Measurements from ENCODE around the gene PAX3. TPM values are rescaled to one million over a fixed set of nuclear protein-coding genes. Genes with fewer than 3 reads are reported as not detected.

PAX3 gene
- 5.0 and 8.8 TPM in 2 replicates for polyA plus RNA-seq

DNA sequence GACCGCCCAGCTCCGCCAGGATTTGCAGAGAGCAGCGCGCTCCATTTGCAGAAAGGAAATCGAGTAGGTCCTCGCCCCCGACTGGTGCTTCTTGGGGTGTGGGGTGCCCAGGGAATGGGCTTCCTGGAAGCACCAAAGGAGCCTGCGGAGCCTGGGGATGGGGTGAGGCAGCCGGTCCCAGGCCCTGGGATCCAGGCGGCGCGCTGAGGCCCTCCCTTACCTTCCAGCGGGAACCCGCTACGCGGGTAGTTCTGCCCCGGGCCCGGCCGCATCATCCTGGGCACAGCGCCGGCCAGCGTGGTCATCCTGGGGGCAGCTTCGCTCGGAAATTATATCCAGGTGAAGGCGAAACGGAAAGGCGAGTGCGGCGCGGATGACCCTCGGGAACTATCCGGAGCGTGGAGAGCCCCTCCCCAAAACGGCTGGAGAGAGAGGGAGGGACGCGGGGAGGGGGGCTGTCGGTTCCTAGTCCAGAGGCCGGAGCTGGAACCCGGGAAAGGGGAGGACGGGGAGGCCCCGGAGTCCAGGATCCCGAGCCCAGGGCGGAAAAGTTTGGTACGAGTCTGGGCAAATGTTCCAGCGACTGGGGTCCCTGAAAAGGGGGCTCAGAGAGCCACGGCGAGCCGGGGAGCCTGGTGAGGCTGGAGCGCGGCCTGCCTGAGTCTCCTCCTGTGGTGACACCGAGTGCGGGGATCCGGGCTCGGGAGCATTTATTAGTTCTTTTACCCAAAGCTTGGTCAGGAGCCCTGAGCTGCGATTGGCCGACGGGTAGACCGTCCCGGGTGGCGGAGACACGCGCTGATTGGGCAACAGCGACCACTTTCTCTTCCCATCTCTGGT is at the start of gene PAX3:
TSS of gene PAX3 (minus strand) at position 688 of the 840 bp plus-strand sequence. CDS start at position 305, 383 bp downstream.

Other genes with a start within 250 kb of the PAX3 start
- 3.1 and 3.2 TPM in 2 replicates for gene SGPP2, start 125.5 kb upstream of the PAX3 start, polyA plus RNA-seq

Data from Purkinje cell (primary cell).